ENCODE measurements around the gene RERE.

RERE gene

GRCh38 chr1:8337776-8338525 is 479.5 kb downstream of the RERE start:
- no peak for DNase-seq

GRCh38 chr1:8335246-8335645 is 482.2 kb downstream of the RERE start:
- DNase-seq, result no peak

DNA sequence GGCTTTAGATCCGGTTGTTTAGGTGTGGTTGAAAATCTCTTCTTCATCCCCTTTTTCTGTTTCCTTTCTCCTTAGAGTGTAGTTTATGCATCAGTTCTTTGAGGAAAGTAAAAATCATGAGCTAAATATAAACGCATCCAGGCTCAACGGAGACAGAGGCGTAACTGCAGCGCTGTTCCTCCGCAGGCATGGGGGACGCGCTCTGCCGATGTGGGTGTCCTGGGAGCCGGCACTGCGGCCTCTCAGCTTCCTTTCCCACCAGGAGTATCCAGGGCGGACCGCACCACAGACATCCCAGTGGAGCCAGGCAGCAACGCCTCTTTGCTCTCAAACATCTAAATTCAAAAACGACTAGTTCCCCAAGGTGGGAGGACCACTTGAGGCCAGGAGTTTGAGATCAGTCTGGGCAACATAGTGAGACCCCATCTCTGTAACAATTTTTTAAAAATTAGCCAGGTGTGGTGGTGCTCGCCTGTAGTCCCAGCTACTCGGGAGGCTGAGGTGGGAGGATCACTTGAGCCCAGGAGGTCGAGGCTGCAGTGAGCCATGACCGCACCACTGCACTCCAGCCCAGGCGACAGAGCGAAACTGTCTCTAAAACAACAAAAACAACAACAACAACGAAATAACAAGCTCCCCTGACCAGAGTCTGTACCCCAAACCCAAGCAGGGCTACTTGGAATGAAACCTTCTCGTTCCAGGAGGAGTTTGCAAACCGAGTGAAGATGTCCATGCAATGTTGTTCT is 483.2 kb downstream of the RERE start:
- DNase-seq, result no peak

DNA sequence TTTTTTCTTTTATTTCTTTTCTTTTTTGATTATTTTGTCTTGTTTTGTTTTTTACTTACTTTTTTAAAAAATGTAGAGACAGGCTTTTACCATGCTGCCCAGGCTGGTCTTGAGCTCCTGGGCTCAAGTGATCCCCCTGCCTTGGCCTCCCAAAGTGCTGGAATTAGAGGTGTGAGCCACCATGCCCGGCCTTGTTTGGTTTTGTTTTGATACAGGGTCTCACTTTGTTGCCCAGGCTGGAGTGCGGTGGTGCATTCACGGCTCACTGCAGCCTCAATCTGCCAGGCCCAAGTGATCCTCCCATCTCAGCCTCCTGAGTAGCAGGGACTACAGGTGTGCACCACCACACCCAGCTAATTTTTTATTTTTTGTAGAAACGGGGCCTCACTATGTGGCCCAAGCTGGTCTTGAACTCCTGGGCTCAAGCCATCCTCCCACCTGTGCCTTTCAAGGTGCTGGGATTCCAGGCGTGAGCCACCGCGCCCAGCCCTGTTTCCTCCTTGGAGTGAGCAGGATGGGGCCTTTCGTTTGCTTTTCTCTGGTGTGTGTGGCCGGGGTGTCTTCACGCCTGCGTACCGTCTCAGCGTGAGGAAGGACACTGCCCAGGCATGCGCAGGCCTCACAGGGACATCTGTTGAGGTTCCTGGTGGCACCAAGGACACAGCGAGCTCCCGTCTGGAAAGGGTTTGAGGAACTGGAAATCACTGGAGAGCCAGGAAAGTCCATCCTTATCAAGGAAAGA is 484.0 kb downstream of the RERE start:
- no peak for DNase-seq

DNA sequence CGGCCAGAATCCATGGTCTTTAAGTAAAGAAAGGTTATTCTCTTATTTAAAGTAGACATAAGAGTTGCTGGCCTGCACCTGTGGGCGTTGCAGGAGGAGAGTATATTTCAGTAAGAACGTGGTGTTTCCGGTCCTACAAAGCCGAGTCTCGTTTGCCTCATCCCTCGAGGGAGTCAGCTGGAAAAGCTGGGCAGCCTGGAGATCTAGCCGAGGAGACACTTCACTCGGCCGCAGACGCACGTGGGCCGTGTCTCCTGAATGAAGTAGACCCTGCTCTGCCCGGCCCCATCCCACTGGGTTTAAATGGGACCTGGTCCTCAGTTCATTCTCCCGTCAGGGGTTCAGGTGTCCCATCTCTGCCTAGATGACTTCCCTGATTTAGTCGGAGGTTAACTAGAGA is 484.6 kb downstream of the RERE start:
- no peak for DNase-seq

DNA sequence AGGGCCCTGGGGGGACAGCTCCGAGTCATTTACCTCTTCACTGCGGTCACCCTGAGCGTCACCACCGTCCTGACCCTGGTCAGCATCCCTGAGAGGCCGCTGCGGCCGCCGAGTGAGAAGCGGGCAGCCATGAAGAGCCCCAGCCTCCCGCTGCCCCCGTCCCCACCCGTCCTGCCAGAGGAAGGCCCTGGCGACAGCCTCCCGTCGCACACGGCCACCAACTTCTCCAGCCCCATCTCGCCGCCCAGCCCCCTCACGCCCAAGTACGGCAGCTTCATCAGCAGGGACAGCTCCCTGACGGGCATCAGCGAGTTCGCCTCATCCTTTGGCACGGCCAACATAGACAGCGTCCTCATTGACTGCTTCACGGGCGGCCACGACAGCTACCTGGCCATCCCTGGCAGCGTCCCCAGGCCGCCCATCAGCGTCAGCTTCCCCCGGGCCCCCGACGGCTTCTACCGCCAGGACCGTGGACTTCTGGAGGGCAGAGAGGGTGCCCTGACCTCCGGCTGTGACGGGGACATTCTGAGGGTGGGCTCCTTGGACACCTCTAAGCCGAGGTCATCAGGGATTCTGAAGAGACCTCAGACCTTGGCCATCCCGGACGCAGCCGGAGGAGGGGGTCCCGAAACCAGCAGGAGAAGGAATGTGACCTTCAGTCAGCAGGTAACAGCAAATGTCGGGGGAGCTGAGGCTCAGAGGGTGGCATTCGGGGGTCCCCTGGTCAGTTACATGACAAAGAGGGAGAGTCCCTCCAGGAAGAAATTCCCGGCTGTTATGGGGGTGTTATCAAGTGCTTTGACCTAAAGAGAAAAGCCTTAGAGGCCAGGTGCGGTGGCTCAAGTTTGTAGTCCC is 486.9 kb downstream of the RERE start:
- no peak for DNase-seq

- DNase-seq, result no peak
Measured at GRCh38 chr1:8329858-8330257, 487.6 kb downstream of the RERE start.

DNA sequence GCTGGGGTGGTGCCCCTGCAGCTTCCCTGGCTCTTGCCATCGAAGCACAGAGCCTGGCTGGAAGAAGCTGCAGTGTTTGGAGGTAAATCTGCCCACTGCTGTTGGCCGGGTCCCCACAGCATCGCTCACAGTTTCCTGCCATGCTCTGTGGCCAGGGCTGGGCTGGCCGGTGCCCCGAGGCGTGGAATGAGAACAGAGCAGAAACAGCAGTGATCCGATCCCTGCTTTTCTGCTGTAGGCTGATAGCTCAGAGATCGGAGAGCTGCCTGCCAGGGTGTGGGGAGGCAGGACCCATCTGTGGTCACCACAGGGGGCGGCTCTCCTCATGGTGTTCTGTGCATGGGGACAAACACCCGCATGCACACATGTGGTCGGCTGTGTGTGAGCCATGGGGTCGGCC is 488.0 kb downstream of the RERE start:
- no peak for DNase-seq

DNA sequence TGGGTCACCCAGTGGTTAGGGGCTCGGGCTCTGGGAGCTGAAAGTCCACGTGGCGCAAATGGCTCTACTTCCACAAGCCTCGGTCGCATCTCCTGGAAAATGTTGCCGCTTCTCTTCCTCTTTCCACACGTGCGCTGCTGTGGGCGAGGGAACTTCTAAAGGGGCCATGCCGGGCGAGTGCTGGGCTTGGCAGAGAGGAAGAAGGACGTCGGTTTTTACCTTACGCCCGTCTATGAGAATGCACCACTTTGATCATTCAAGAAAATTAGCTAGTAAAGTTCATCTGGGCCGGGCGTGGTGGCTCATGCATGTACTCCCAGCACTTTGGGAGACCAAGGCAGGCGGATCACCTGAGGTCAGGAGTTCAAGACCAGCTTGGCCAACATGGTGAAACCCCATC is 489.2 kb downstream of the RERE start:
- no peak for DNase-seq

DNA sequence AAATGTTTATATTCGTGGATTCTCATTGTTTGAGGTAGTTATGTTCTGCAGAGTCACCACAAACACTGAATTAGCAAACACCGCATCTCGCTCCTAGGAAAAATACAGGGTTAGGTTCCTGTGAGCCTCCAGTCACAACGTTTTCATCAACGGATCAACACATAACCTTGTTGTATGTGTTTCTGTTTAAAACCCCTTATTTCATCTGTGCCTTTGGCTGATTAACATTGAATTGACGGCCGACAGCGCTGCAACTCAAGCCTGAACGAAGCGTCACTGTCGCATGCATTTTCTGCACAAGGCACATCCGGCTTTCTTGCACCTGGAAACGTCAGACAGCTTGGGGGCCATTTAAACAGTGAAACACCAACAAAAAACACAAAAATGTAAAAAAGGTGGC is 491.2 kb downstream of the RERE start:
- DNase-seq, result no peak

GRCh38 chr1:8325771-8326170 is 491.7 kb downstream of the RERE start:
- DNase-seq, result no peak

- no peak for DNase-seq
Measured at GRCh38 chr1:8324176-8324810, 493.1 kb downstream of the RERE start.

DNA sequence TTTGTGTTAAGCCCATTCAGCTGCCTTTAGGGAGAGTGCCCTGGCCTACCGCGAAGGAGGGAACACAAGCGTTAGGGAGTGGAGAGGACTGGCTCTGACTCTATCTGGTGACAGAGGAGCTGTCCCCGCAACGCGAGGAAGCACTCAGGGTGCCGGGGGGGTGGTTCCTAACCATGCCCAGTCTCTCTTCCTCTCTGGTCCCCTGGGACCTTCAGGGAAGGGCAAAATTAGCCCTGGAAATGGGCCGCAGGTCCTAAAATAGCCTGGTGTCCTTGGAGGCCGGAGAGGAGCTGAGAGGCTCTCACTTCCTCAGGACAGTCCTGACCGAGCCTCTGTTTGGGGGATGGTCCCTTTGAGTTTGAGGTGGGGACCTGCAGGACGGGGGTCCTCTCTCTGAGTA is 493.7 kb downstream of the RERE start:
- no peak for DNase-seq

- no peak for DNase-seq
Measured at GRCh38 chr1:8321612-8322011, 495.8 kb downstream of the RERE start.

DNA sequence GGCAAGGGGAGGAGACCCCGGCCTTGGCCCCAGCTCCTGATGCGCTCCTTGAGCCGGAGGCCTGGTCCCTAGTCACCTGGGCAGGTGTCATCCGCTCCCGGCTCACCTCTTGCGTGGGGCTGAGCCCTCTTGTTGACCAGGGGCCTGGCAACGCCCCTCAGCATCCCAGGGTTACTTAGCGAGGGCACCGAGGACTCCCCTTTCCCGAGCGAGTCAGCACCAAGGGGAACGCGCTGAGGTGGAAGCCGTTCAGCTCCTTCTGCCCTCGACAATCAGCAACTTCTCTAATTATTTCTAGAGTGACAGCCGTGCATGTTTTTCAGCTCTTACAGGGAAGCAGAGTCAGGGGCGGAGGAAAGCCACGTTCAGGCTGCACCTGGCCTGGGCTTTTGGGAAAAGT is 499.0 kb downstream of the RERE start:
- DNase-seq, result peak; percentile 2

- DNase-seq, result peak; percentile 19
Measured at GRCh38 chr1:8317647-8318381, 499.6 kb downstream of the RERE start, which contains the start of gene SLC45A1. TSS of gene SLC45A1 (plus strand) at chr1:8318114. CDS start at chr1:8324330, 6,216 bp downstream.

DNA sequence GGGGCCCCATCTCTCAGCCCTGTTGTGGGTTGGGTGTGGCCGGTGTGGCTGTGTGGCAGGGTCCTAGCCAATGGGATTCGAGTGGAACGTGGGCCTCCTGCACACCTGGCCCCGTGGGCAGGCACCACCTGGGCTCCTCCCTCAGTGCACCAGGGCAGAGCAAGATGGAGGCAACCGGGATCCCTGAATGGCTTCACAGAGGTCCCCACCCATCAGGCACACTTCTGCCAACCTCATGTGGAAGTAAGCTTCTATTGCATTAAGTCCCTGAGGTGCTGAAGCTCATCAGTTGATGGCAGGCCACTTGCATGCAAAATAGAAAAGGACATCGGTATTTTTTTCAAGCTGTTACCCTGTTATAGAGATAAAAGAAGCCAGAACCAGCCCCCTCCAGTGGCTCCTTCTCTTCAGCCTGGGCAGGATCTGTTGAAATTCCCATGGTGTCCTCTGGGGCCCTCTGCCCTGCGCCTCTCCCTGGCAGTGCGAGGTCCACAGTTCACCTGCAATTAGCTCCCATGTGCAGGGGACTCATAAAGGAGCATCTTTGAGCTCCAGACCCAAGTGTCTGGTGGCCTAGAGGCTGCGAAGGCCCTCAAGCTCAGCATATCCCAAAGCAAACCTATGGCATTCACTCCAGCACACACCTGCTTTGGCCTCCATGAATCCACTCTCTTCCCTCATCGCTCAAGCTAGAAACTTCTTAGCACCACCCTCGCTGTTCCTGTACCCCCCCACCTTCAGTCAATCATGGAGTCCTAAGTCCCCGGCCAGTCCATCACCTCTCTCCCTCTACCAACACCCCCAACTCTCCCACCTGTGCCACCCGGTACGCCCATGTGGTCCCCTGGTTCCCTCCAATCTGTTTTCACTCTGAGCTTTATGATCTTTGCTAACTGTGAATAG is 501.6 kb downstream of the RERE start:
- DNase-seq, result no peak

DNA sequence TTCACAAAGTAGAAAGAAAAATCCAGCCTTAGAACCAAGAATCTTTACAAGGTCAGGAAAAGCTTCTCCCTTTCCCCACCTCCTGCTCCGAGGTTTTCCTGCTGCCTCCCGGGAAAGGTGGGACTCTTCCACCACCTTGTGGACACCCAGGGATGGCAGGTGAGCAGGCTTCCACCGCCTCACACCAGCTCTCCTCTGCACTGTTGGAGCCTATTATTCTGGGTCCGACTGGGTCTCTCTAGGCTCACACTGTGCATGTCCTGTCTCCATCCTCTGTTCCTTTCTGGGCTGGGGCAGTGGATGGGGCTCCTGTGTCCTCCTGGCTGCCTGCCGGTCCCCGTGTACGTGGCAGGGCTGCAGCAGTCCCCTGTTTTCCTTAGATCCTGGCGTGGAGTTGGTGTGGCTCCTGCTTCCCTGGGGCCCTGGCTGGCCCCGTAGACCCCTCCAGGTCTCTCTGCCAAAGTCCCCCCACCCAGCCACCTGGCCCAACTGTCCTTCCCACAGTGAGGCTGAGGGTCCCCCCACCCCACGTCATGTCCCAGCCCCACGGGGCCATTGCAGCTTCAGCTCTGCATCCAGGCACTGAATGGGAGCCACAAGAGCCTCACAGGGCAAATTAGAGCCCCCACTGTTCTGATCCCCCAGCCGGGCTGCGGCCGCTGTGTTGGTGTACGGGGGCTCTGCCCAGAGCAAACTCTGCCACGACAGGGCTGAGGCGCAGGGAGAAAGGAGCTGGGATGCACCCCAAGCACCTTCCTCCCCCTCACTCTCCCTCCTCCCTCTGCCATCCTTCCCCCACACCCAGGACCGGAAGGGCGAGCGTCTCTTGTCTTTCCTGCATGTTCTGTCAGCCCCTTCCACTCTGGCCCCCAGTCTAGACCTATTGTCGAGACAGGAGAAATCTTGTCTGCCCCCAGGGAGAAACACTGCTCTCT is 502.8 kb downstream of the RERE start:
- DNase-seq, result peak; percentile 70

DNA sequence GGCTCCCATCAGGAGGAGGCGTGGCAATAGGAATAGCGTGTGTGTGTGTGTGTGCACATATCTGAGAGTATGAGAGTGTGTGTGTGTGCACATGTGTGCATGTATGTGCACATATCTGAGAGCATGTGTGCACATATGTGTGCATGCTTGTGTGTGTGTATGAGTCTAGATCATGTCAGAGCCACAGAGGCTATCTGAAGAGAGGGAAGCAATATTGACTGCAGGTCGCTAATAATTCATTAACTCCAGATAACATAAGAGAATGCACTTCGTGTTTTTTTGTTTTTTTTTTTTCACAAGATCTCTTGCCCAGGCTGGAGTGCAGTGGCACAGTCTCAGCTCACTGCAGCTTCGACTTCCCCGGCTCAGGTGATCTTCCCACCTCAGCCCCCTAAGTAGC is 504.2 kb downstream of the RERE start:
- DNase-seq, result no peak

Measured in DMS79 (cell line).